HepG2 (cell line): Measurements from ENCODE around the gene SELPLG.

Source experiments
- GMEB2 ChIP-seq: IDR thresholded peaks from 2 replicates; pipeline ENCODE4 v1.6.1; 2016; ENCODE audit warnings: missing biosample characterization, missing genetic modification reagents, low read depth
- SKI ChIP-seq: fragments of 450-650 bp; IDR thresholded peaks from one replicate; pipeline ENCODE4 v1.6.1; 2018; ENCODE audit warnings: mild to moderate bottlenecking; ENCODE audit not compliant: partially characterized antibody
- SNAPC4 ChIP-seq: sonication (generic); formaldehyde crosslinking; IDR thresholded peaks from 2 replicates; pipeline ENCODE4 v1.4.0; 2020; ENCODE audit warnings: mild to moderate bottlenecking, missing genetic modification reagents
- ZHX1 ChIP-seq: sonication (generic); formaldehyde crosslinking; IDR thresholded peaks from 2 replicates; pipeline ENCODE4 v1.8.1; 2022; ENCODE audit warnings: low read depth, mild to moderate bottlenecking, missing genetic modification reagents
- ZNF510 ChIP-seq: sonication (generic); formaldehyde crosslinking; IDR thresholded peaks from 2 replicates; pipeline ENCODE4 v1.4.0; 2020; ENCODE audit warnings: low read depth, mild to moderate bottlenecking, missing genetic modification reagents
- ZSCAN20 ChIP-seq: sonication (generic); formaldehyde crosslinking; IDR thresholded peaks from 2 replicates; pipeline ENCODE4 v1.4.0; 2020; ENCODE audit warnings: missing genetic modification reagents, mild to moderate bottlenecking, borderline replicate concordance

DNA sequence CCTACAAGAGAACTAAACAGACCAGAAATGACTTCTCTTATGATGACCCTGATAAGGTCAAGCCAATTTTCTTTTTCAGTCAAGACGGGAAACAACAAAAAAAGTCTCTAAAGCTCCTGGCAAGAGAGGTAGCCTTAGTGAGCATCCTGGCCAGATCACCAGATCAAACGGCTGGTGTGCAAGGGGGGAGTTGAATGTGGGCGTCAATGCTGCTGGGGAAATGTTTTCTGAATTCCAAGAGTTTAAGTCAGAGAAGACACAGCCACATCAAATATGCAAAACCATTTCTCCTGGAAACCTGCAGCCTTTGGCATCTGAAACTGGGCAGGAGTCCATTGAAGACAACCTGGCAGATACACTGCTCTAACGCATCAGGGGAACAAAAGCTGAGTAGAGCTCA, 16.0 kb upstream of the SELPLG start:
- TF ChIP-seq ZSCAN20 (CRISPR knock-in tag) (no peak), SKI (no peak), ZNF510 (CRISPR knock-in tag) (no peak), ZHX1 (no peak), GMEB2 (CRISPR knock-in tag) (no peak), SNAPC4 (no peak)
